Psoas muscle (tissue), 8 donors: ENCODE data around the gene LDAH. TPM values are rescaled to one million over a fixed set of nuclear protein-coding genes. Genes with fewer than 3 reads are reported as not detected.

ENCODE experiments used
- ATAC-seq, 4 donors: fragments of 200-7000 bp; cut with Tn5 transposase; one replicate each; pipeline ENCODE4 v1.9.1; 2020; ENCODE audit warnings: moderate library complexity in 3 of 4, mild to moderate bottlenecking in 2 of 4
- DNase-seq, 2 donors: peaks; one replicate each; pipeline ENCODE4 v3.0.0-alpha.2; 2020
- H3K27ac ChIP-seq: fragments of 200-600 bp; one replicate; pipeline ENCODE4 v1.8.0; 2022
- H3K27me3 ChIP-seq, 3 donors: fragments of 200-600 bp in 1 of 3; one replicate each; pipeline versions ENCODE4 v1.6.1 to v1.8.0; 2013 to 2022; ENCODE audit warnings: low read length in 2 of 3, mild to moderate bottlenecking in 2 of 3, moderate library complexity in 1 of 3; ENCODE audit not compliant: insufficient read depth in 3 of 3
- H3K36me3 ChIP-seq, 2 donors: fragments of 200-600 bp in 1 of 2; one replicate each; pipeline versions ENCODE4 v1.6.1 to v1.8.0; 2013 to 2022; ENCODE audit warnings: low read depth in 1 of 2, mild to moderate bottlenecking in 1 of 2, moderate library complexity in 1 of 2; ENCODE audit not compliant: insufficient read depth in 1 of 2
- H3K4me1 ChIP-seq: fragments of 200-600 bp; one replicate; pipeline ENCODE4 v1.8.0; 2022
- H3K4me3 ChIP-seq: fragments of 200-600 bp; one replicate; pipeline ENCODE4 v1.8.0; 2022; ENCODE audit warnings: mild to moderate bottlenecking
- H3K9me3 ChIP-seq: fragments of 200-600 bp; one replicate; pipeline ENCODE4 v1.8.0; 2022
- WGBS, 3 donors: extraction: QIAGEN DNeasy Blood & Tissue Kit; methylation state at CpG; one replicate each; pipeline versions ENCODE4 v1.1.6 to v1.1.7; 2013; 5-methylcytosine and 5-hydroxymethylcytosine counted together
- intact Hi-C, 2 donors: fragments of 100-400 bp; cut with DNase I; formaldehyde crosslinking; loops; one replicate each; pipeline versions ENCODE4 v1.11.0 to v1.14.2; 2022
- polyA plus RNA-seq, 3 donors: library from polyadenylated mRNA; stranded (reverse); fragments of 200-250 nt; gene quantifications; one replicate each; pipeline ENCODE4 v1.2.3, GENCODE V29; 2013
- total RNA-seq, 4 donors: library from RNA; stranded (reverse); fragmentation: NEBNext Ultra II Directional in 2 of 4; extraction: Animal tissue kit (Norgen Biotek cat#: 25700) in 2 of 4; gene quantifications; one replicate each; pipeline versions ENCODE4 v1.2.1 to v1.2.4, GENCODE V29; 2021 to 2023
- TF ChIP-seq, protein P1 (sequence below): fragments of 200-600 bp; IDR thresholded peaks from one replicate; pipeline ENCODE4 v1.8.0; 2022; ENCODE audit warnings: antibody characterized with exemption
- donor health status: healthy with polysubstance abuse.
- donor health status: DM: no; HTN: no; CAD: no; lungs with moderate emphysema.
- donor health status: Bipolar disorder and iron deficiency.
- donor health status: healthy.
- donor health status: DM: yes; HTN: yes; CAD: no.
- donor health status: DM: no; HTN: no; CAD: no.
- donor health status: DM: no; HTN: no; CAD: no.
- donor health status: DM: yes; HTN: yes; CAD: no.

The LDAH gene
- total and polyA plus RNA-seq, 7 donors, result 0.56 to 1.9 (median 1.6) TPM

DNA sequence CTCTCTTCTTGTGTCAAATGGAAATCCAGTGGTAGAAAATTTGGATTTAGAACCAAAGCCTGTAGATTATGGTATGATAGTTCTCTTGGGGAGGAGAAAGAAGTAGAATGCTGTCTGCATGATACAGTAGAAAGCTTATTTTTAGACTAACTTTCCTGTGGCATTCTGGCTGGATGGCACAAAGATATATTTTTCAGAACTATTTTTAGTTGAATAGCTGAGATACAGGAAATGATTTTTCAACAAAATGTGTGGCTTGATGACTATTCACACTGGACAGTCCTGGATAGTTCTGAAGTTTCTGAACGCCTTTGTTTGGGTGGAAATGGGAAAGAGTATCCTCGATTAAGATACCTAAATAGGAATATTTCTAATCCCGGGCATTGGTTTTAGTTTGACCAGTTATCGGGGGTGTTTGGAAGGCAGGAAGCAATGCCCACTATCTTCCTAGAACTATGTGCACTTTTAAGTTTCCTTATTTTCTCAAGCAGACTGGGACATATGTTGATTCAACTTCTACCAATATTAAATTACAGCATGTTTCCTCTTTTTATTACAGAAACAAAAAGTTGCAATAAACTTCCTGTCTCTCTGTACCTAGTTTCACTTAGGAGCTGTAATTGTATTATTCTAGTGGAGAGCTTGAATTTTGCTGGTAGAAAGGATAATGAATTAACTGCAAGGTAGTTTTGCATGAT is 123.8 kb downstream of the LDAH start:
- TF ChIP-seq, protein P1, sequence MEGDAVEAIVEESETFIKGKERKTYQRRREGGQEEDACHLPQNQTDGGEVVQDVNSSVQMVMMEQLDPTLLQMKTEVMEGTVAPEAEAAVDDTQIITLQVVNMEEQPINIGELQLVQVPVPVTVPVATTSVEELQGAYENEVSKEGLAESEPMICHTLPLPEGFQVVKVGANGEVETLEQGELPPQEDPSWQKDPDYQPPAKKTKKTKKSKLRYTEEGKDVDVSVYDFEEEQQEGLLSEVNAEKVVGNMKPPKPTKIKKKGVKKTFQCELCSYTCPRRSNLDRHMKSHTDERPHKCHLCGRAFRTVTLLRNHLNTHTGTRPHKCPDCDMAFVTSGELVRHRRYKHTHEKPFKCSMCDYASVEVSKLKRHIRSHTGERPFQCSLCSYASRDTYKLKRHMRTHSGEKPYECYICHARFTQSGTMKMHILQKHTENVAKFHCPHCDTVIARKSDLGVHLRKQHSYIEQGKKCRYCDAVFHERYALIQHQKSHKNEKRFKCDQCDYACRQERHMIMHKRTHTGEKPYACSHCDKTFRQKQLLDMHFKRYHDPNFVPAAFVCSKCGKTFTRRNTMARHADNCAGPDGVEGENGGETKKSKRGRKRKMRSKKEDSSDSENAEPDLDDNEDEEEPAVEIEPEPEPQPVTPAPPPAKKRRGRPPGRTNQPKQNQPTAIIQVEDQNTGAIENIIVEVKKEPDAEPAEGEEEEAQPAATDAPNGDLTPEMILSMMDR, result no peak
- H3K4me1 ChIP-seq, result no peaks in the 10 kb centered on the region
- H3K27me3 ChIP-seq, result no peaks in the 10 kb centered on the region
- no peaks in the 10 kb centered on the region for H3K36me3 ChIP-seq
- no peaks in the 10 kb centered on the region for H3K9me3 ChIP-seq
- ATAC-seq, result no peak
- intact Hi-C loops, result no loop called here
- DNase-seq, result no peak
- 63 to 73% (median 72%) methylated on average over 4 of the region's 4 CpGs for WGBS, 3 donors
- no peak overlapping the region for H3K4me3 ChIP-seq
- no peak overlapping the region for H3K27ac ChIP-seq

DNA sequence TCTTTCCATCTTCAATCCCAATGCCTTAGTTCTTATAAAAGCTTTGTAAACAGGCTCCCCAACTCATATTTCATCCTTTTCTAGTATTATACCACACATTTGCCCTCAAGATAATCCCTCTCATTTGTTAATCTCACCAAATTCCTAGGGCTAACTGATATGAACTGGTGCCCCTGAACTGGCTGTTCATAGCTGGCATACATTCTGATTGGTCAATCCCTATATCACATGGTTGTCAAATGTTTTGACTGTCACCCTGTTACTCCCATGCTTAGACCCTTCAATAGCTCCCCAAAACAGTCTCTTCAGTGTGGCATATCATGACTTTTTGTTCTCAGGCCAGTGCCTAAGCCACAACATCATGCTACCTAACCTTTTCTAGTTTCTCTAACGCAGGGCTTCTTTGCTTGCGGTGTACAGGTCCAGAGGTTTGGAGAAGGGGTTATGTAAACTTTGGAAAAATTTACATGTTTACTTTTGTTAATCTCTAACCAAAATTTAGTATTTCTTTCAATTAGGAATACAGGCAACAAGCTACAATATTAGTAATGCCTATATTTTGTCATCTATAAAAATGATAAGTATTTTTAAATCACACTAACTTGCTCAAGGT is 125.5 kb downstream of the LDAH start:
- no peak overlapping the region for H3K27ac ChIP-seq
- no peaks in the 10 kb centered on the region for H3K36me3 ChIP-seq
- no peak overlapping the region for H3K4me3 ChIP-seq
- H3K9me3 ChIP-seq, result no peaks in the 10 kb centered on the region
- WGBS, 3 donors, result 98 to 100% (median 99%) methylated on average over 2 of the region's 2 CpGs
- no peaks in the 10 kb centered on the region for H3K4me1 ChIP-seq
- no peak for ATAC-seq
- no peak for DNase-seq
- intact Hi-C loops, result no loop called here
- TF ChIP-seq, protein P1, result no peak
- H3K27me3 ChIP-seq, result no peaks in the 10 kb centered on the region

DNA sequence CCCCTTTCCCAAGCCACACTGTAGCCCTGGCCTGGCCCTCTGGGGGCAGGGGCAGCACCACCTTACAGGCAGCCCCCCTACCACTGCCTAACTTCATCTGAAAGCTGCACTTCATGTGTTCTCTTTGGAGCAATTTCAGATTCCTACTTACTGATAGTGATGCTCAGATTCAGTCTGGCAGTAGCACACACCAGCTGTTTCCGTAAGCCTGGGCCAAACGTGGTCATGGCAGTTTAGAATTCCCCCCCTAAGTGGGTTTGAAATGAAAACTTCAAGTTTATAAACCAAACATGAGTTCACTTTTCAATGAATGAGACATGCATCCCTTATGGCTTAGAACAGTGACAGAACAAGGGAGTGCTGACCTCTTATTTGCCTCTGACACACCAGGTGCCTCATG is 126.5 kb downstream of the LDAH start:
- Histone ChIP-seq H3K27ac (no peak overlapping the region), H3K4me3 (no peak overlapping the region), H3K4me1 (no peaks in the 10 kb centered on the region), H3K36me3 (no peaks in the 10 kb centered on the region), H3K27me3 (no peaks in the 10 kb centered on the region), H3K9me3 (no peaks in the 10 kb centered on the region)
- ATAC-seq (no peak), DNase-seq (no peak)
- intact Hi-C loops, result no loop called here
- 58 to 77% (median 71%) methylated on average over 2 of the region's 2 CpGs for WGBS, 3 donors
- TF ChIP-seq, protein P1, result no peak

DNA sequence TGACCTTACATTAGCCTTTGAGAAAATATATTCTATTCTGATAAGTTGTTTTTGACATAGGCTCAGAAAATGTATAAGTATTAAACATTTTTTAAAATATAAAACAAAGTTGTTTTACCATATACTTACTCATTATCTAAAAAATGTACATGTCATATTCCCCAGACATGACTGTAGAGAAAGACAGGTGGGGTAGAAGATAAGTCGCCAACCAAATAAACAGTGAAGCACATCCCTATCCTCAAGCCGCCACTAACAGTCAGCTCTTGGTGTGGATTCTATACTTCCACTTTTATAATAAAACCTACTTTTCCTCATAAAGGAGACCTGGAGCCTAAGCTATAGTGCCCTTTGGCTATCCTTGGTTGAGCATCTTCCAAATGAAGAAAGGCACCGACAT is 129.6 kb downstream of the LDAH start:
- H3K27me3 ChIP-seq, result no peaks in the 10 kb centered on the region
- no peak for ATAC-seq
- H3K4me3 ChIP-seq, result no peak overlapping the region
- TF ChIP-seq, protein P1, result no peak
- no peak for DNase-seq
- 93 to 99% (median 98%) methylated on average over 3 of the region's 3 CpGs for WGBS, 3 donors
- H3K9me3 ChIP-seq, result no peaks in the 10 kb centered on the region
- intact Hi-C loops, result no loop called here
- no peaks in the 10 kb centered on the region for H3K36me3 ChIP-seq
- no peak overlapping the region for H3K27ac ChIP-seq
- H3K4me1 ChIP-seq, result no peaks in the 10 kb centered on the region
